NOMO-1 (cell line): ENCODE results near the gene PWWP2B.

Experiments
- DNase-seq, 2 experiments: peaks; one replicate each; lab custom pipeline; 2025; ENCODE audit not compliant: unreplicated experiment in 2 of 2; lab: John Stamatoyannopoulos, UW

Gene PWWP2B

DNA sequence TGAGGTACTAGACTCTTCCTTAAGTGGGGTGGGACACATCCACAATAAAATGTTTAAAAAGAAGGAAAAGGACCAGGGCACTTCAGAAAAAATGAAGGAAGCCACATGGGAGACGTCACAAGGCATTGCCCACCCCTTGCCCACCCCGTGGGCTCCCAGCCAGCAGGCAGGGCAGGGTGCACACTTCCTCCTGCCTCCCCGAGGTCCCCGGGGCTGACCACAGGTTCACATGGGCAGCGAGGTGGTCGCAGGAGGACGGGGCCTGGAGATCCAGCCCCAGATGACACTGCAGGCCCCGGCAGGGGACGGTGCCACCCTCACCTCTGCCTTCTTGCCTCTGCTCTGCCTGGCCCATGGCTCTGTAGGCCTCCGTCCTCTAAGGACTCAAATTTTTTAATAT, 45.6 kb downstream of the PWWP2B start:
- DNase-seq = no peak

DNA sequence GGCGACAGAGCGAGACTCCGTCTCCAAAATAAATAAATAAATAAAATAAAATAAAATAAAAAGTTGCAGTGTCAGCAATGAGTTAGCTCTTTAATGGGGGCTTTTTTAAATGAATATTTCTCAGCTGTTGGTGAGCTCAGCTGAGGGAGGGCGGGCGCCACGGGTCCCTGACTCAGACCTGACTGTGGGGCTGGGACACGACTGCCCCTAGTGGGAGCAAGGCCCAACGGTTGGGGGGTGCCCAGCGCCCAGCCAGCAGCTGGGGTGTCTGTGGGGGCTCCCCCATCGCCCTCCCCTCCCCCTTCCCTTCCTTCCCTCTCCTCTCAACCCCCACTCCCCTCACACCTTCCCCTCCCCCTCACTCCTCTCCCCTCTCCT, 46.6 kb downstream of the PWWP2B start:
- DNase-seq = peak; percentile 54 to 82

DNA sequence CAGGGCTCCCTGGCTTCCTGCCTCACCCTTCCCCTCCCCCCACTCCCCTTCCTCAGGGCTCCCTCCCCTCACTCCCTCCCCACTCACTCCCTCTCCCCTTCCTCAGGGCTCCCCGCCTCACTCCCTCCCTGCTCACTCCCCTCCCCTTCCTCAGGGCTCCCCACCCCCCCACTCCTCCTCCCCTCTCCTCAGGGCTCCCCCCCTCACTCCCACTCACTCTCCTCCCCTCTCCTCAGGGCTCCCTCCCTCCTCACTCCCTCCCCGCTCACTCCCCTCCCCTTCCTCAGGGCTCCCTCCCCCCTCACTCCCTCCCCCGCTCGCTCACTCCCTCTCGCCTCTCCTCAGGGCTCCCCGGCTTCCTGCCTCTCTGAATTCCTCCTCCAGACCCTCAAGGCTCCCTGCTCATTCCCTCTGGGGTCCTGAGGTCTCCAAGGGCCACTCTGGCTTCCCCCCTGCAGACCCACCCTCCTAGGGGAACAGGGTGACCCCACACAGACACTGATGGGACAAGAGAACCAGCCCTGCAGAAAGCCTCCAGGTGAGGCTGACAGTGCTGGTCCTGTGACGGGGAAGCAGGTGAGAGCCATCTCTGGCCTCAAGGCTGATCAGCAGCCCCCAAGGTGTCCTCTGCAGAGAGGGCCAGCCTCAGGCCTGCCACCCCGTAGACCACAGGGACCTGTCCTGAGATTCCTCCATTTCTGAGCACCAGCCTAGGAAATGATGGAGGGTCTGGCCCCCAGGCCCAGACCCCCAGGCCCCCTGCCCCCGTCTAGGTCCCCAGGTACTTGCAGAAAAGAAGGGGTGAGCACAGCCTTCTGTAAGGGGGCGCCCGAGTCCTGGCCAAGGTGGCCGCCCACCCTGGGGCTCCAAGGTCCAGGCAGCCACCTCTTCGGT, 47.2 kb downstream of the PWWP2B start:
- peak; percentile 54 to 82 for DNase-seq

DNA sequence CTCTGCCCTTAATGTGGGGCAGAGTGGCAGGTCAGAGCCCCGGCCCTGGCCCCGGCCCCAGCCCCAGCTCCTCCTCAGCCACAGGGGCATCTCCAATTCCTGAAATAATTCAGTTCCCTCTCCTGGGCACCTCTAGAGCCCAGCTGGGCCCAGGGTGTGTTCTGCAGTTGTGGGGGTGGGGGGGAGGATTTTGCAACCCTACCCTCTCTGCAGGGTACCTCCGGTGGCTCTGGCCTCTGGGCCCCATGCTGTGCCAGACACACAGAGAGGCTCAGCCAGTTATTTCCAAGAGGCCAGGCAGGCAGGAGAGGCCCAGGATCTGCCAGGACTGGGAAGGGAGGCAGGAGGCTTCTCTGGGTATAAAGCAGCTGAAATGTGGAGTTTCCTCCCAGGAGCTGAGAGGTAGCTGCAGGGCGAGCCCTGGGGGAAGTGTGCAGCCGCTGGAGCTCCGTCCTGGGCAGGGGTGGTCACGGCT, 47.9 kb downstream of the PWWP2B start:
- peak in 1 of 2 experiments; percentile 59 for DNase-seq

DNA sequence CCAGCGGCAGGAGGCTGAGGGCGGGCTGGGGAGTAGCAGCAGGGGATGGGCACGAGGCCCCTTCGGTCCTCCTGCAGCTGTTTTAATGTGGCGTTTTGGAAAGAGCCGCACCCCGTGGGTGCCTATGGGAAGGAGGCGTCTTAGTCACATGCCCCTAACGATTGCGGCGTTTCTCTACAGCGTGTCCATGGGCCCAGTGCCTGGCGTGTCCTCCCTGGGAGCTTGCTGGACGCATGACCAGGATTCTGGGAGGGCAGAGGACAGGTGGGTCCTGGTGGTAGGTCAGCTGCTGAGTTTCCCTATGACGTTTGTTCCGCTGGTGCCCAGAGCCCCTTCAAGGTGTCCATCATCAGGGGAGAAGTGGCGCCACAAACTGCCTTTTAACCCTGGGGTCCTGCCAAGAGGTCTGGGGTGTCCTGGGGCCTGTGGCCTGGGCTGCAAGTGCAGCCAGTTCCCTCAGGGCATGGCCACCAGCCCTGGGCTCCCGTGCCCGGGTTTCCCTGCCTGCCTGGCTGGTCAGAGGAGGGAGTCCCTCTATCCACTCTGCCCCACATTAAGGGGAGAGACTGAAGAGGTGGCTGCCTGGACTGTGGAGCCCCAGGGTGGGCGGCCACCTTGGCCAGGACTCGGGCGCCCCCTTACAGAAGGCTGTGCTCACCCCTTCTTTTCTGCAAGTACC, 48.7 kb downstream of the PWWP2B start:
- DNase-seq = no peak

DNA sequence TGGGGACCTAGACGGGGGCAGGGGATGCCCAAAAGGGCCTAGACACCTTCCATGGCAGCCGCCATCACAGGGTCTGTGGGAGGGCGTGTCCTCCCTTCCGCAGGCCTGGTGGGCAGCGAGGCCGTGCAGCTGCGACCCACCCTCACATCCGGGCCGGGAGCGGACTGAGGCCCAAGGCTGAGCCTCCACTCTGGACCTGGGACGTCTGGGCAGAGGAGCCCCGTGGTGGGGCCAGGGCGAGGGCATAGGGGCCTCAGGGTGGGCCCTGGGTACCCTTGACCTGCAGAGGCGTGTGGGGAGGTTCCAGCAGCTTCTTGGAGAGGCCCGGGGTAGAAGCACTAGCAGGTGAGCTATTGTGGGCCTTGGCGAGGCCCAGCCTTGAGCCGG, 49.2 kb downstream of the PWWP2B start:
- no peak for DNase-seq

DNA sequence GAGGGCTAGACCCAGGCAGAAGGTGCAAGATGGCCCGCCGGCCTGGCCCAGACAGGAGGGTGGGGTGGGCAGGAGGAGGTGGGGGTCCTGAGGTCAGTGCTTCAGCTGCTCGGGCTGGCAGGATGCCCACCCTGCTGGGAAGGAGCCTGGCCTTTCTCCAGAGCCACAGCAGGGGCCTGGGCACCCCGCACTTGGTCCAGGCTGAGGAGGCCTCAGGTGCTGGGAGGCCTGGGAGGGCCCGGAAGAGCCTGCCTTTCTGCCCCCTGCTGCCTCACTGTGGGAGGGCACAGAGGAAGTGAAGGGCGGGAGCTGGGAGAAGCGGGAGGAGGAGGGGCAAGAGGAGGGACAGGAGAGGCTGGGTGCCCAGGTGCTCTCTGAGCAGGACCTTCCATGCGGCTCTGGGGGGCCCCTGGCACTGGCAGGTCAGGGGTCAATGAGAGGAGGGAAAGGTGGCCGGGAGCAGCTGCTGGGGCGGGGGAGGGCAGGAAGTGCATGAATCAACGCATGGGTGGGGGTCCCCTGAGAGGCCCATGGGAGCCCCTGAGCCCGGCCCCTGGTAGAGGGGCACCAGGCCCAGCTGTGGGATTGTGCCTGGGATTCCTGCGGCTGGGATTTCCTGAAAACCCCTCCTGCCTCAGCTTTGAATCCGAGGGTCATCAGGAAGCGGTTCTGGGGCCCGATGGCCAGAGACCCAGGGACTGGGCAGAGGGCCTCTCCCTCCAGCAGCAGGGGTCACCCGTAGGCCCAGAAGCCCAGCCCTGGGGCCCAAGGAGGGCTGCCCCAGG, 49.9 kb downstream of the PWWP2B start:
- DNase-seq = peak; percentile 70 to 79

DNA sequence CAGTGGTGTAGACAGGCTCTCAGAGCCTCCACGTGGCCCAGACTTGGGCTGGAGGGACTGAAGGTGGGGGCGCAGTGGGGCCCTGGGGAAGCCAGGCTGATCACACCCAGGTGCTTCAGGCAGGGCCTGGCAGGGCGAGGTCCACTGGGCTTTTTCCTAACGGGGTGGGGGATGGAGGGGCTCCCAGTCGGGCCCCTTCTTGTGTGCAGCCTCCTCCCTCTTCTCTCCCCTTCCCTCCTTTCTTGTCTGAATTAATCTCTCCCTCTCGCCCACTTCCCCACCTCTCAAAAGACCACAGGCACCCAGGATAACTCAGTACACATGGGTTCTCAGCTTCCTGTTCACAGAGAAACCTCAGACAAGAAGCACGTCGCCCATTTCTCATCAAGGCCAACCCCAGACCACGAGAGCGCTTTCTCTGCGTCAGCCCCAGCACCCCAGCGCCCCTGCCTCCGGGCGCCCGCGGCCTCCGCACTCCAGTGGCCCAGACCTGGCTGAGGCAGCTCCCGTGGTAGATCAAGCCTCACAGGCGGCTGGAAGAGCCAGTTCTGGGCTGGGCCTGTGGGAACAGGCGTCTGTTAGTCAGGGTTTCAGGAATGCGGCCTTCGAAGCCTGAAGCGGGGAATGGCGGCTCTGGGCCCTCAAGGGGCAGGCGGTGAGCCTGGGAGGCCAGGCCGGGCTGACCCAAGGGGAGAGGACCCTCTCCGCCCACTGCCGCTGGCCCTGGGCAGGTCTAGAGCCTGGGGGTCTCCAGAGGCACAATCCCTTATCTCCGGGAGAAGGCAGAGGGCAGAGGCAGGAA, 50.6 kb downstream of the PWWP2B start:
- peak; percentile 17 to 29 for DNase-seq

DNA sequence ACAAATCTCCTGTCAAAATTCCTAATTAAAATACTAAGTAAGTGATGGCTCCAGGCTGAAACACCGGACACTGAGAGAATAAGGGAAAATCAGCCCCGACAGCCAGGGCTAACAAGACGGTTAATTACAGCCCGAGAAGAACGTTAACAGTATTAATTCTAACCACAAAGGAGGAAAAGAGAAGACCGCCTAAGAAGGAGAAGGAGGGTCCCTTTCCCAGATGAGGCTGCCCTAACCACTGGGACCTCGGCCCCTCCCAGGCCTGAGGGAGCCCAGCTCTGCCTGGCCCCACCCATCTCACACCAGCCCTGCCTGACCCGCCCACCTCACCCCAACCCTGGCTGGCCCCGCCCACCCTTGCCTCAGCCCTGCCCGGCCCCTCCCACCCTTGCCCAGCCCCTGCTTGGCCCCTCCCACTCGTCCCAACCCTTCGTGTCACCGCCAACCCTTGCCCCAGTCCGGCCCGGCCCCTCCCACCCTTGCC, 51.3 kb downstream of the PWWP2B start:
- peak; percentile 86 to 87 for DNase-seq

DNA sequence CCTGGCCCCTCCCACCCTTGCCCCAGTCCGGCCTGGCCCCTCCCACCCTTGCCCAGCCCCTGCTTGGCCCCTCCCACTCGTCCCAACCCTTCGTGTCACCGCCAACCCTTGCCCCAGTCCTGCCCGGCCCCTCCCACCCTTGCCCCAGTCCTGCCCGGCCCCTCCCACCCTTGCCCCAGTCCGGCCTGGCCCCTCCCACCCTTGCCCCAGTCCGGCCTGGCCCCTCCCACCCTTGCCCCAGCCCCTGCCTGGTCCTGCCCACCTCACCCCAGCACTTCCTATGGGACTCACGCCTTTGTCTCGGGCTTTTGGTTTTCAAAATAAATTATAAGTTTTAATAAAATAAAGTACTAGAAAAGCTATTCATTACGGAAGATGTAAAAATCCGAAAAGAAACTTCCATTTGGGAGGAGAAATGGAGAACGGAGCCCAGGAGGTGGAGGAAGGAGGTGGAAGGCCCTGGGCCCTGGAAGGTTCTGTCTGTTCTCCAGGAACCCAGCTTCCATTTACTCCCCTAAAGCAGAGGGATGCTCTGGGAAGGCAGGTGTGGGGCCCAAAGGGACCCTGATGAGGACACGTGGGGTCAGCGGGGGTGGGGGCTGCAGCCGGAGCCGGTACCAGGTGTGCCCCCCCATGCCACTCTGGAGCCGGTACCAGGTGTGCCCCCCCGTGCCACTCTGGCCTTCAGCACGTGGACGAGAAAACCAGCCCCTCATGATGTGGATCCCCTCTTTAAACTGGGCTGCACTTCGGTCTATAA, 52.2 kb downstream of the PWWP2B start:
- peak; percentile 42 to 64 for DNase-seq

DNA sequence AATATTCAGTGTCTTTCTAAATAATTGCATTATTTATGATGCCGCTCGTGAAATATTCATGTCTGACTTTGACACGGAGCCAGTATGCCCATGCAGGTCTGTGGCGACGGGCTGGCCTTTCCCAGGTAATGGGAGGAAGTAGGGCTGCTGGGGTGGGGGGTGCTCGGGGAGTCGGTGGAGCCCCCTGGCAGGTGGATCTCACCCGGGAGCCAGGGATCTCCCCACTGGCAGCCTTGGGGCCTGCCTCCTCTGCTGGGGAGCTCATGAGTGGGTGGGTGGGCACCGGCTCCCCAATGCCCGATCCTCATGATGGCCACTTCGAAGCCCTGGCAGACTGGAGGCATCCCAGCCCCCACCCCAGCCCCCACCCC, 52.8 kb downstream of the PWWP2B start:
- no peak for DNase-seq

DNA sequence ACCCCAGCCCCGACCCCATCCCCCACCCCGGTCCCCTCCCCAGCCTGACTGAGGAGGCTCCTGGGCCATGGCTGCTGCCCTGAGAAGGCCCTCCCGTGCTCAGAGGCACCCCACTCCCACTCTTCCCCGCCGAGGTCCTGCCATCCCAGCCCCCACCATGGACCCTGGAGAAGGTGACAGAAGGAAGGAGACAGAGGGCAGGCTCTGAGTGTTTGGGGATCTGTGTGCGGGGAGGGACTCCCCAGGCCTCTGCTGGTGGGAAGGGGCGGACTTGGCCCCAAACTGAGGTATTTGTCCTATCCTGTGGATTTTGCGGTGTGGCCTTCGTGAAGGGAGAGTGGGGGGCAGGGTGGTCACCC, 53.4 kb downstream of the PWWP2B start:
- DNase-seq = no peak

DNA sequence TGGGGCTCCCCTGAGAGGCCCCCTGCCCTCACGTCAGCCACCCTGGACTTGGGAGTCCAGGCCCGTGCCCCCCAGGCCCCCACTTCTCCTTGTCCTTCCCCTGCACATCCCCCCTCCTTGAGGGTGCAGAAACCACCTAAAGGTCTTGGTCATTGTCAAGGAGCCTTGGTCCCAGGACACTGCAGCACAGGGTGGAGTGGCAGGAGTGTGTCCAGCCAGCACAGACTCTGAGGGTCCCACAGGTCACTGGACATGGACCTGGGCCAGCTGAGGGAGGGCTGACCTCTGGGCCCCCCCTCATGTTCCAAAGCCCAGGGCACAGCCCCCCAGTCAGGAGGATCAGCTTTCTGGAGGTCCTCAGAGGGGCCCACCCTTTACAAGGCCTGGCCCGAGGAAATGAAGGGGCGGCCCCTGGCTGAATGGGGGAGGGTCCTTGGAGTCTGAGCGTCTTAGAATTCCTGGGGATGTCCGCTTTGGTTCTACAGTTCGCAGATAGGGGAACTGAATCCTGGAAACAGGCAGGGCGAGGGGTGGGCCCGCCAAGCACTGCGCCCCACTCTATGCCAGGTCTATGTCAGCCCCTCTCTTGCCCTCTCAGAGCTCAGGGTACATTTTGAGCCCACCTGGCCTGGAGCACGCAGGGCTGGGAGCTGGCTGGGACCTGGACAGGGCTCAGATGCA, 54.0 kb downstream of the PWWP2B start:
- DNase-seq = no peak

DNA sequence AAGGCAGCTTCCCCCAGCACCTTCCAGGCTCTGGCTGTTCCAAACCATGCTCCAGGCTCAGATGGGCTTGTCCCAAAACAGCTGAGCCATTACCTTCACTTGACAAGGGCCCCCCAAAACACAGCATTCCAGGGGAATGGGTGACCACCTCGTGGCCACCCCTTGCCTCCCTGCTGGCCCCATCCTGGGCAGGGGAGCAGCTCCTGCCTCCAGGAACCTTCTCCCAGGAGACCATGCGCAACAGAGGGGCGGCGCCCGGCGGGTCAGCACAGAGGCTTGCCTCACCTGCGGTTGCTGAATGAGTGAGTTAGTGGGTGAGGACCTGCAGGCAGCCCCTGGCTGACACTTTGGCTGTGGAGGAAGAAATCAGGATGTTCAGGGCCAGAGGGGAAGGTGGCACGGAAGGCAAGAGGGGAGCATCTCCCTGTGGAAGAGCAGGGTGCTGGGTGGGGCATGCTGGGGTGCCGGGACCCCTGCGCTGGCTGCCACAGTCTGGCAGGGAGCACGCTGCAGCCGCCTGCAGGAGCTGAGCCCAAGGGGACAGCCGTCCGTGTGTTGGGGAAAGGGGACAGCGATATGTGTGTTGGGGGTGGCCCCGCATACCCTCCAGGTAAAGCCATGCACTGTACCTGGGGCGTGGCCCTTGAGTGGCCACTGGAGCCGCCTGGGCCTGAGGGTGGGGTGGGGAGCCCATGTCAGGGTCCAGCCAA, 54.7 kb downstream of the PWWP2B start:
- DNase-seq = no peak

DNA sequence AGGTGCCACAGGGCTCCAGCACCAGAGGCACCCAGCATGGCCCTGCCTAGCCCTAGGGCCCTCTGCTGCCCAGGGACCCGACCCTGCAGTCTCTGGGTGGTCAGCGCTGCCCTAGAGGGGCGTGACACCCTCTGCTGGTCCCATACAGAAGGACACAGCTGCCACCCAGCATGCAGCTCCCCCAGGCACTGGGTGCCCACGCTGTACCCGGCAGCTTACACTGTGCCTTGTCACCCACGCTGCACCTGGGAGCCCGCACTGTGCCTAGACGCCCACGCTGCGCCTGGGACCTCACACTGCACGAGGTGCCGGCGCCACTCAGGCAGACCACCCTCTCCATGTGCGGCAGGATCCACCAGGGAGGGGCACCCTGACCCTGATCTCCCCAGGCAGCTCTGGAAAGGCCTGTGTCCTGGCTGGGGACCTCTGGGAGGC, 55.2 kb downstream of the PWWP2B start:
- no peak for DNase-seq

DNA sequence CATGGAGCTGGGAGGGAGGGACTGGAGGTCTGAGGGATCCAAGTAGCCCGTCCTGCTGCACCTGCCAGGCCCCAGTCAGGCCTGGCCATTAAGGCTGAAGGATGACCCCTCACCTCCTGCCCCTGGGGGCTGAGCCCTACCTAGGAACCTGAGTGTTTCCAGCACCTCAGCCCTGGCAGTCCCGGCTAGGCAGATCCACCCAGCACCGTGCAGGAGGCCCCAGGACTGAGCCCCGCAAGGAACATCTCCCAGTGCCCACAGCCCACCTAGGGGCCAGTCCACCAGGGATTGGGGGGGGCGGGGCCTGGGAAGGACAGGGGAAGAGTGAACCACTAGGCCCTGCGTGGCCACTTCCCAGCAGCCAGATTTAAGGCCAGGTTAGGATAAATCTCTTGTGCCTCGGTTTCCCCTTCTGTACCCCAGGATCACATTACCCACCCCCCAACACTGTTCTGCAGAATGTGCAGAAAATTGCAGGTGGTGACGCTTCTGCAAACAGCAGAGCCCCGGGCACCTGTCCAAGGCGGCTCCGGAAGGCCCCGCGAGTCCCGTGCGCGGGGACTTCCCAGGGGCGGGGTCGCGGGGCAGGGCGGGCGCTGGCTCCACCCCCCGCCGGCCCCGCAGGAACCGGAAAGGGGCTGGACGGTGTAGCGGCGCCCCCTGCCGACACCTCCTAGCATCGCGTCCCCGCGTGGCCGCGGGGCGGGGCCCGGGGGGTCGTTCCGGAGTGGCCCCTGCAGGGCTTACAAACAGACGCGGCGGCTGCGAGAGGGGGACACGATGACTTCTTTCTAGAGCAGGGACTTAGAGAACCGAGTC, 55.9 kb downstream of the PWWP2B start:
- peak; percentile 59 to 74 for DNase-seq

DNA sequence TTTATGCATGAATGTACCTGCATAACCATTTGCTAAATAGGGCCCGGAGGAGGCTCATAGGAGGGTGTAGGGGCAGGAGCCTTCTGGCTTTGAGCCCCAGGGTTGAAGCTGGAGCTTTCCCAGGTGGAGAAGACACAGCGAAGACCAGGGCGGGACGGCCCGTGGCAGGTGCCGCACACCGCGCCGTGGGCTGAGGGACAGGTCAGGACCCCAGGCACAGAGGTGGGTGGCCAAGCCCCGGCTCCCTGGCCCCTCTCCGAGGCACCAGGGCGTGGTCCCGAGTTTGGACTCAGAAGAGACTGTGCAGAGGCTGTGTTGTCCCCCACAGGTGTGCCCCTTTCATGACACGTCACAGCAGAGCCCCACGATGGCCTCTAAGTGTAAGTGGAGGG, 56.5 kb downstream of the PWWP2B start:
- no peak for DNase-seq
